ENCODE data around the gene DMP1. TPM values are rescaled to one million over a fixed set of nuclear protein-coding genes. Genes with fewer than 3 reads are reported as not detected.
"Not testable (repeated sequence)": the region's sequence is repeated elsewhere in the genome, so short reads cannot be mapped to it uniquely, and the experiment has no call there.

DMP1 gene
- total RNA-seq, 2 experiments from 2014 or later: not detected

DNA sequence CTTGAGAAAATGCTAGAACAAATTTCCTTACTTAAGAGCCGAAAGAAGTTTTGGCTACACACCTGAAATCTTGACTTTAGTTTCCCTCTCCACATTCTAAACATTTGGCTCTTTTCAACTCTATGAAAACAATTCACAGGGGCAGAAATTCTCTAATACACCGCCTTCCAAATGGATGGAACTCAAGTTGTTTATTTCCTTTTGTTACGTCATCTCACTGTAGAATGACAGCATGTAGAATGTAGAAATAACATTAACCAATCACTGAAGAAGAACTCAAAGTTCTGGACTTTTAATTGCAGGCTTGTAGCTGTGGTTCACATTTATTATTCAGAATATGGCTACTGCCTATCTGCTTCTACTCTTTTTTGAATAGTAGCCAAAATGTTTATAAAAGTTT is 1.9 kb downstream of the DMP1 start:
- Mint-ChIP-seq H3K4me3 (no peak overlapping the region), H3K4me1 (no peaks in the 10 kb centered on the region), H3K27me3 (peaks cover 12% of the 10 kb centered on the region), H3K36me3 (no peaks in the 10 kb centered on the region), H3K27ac (no peak overlapping the region), H3K9me3 (no peaks in the 10 kb centered on the region)
- no peak for ATAC-seq (ENCODE audit: low read depth)
- POLR2A ChIA-PET: no interaction called here
- no peak for DNase-seq

DNA sequence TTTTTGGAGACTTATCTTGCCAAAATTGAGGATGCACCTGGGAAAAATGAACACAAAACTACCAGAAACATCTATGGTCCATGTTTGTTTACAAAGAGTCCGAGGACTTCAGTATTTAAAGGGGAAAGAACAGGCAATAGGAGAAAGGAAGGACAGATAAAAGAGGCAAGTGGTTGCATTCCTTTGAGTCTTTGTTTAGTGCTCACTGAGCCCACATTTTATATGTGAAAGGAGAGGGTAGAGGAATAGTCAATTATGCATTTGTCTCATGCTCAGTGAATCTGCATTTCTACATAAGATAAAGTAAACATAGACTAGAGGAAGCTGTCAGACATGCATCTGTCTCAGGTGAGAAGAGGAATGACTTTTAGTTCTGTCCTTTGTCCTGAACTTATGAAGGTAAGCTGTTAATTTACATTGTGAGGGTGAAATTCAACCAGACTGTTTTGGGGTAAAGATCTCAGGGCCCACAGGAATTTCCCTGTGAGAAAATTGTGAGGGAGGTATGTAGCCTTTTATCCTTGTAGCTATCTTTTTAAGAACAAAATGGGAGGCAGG is 4.5 kb downstream of the DMP1 start:
- POLR2A ChIA-PET: no interaction called here
- Mint-ChIP-seq H3K36me3 (no peaks in the 10 kb centered on the region), H3K27me3 (peaks cover 12% of the 10 kb centered on the region)

DNA sequence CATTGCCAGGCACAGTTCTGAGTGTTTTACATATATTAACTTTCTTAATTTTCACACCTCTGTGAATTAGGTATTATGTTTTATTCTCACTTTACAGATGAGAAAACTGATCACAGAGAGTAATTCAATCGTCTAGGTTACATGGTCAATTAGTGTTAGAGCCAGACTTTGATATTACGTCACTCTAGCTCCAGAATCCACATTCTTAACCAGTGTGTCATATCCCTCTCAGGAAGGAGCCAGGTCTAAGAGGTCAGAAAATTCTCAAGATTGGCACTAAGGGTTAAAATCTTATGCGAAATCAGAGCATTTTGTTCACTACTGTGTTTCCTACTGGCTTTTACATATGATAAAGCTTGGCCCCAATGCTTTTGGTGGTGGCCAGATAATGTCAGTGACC is 7.4 kb downstream of the DMP1 start:
- peaks cover 3% of the 10 kb centered on the region for H3K27me3 Mint-ChIP-seq
- ATAC-seq (ENCODE audit: low read depth) (no peak), DNase-seq (no peak)
- no peaks in the 10 kb centered on the region for H3K9me3 Mint-ChIP-seq
- POLR2A ChIA-PET: no interaction called here
- H3K36me3 Mint-ChIP-seq: no peaks in the 10 kb centered on the region
- no peak overlapping the region for H3K4me3 Mint-ChIP-seq
- H3K4me1 Mint-ChIP-seq: no peaks in the 10 kb centered on the region
- H3K27ac Mint-ChIP-seq: no peak overlapping the region

More for the DNA sequence above, 4.5 kb downstream of the DMP1 start:
- no peak for ATAC-seq (ENCODE audit: low read depth)
- no peak for DNase-seq
- Mint-ChIP-seq H3K4me1 (no peaks in the 10 kb centered on the region), H3K4me3 (no peak overlapping the region), H3K9me3 (no peaks in the 10 kb centered on the region), H3K27ac (no peak overlapping the region)

DNA sequence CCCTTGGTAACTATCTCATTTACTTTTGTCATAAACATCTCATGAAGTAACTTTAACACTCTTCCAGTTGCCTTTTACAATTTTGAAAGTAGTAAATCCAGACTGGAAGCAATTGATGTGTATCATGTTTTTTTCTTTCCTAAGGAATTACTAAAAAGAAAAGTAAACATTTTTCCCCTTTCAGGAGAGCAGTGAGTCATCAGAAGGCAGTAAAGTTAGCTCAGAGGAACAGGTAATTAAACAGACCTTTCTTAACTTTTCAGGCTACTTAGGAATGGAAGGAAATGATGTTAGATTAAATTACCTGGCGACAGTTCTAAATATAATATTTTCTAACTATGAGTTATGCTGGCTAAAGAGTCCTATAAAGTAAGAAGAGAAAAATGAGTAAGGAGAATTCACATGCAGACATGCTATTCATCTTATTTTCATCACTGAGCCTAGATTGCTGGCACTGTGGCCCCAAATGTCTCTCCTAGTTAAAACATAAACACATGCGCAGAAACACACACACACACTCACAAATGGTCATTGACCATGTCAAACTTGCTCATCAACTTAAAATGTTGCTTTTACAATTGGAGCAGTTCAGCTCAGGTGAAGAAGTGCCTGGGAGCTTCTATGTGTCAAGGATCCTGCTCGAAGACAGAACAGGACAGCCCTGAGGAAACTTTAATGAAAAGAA is 9.3 kb downstream of the DMP1 start:
- H3K4me1 Mint-ChIP-seq: no peaks in the 10 kb centered on the region
- DNase-seq: no peak
- H3K27me3 Mint-ChIP-seq: peaks cover 4% of the 10 kb centered on the region
- no peak overlapping the region for H3K4me3 Mint-ChIP-seq
- H3K36me3 Mint-ChIP-seq: no peaks in the 10 kb centered on the region
- no peaks in the 10 kb centered on the region for H3K9me3 Mint-ChIP-seq
- H3K27ac Mint-ChIP-seq: no peak overlapping the region
- ATAC-seq (ENCODE audit: low read depth): no peak
- POLR2A ChIA-PET: no interaction called here

DNA sequence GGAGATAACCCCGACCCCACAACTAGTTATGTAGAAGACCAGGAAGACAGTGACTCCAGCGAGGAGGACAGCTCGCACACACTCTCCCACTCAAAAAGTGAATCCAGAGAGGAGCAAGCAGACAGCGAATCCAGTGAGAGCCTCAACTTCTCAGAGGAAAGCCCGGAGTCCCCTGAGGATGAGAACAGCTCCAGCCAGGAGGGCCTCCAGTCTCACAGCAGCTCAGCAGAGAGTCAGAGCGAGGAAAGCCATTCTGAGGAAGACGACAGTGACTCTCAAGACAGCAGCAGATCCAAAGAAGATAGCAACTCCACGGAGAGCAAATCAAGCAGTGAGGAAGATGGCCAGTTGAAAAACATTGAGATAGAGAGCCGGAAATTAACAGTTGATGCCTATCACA is 12.8 kb downstream of the DMP1 start:
- peaks cover 6% of the 10 kb centered on the region for H3K27me3 Mint-ChIP-seq
- no peaks in the 10 kb centered on the region for H3K36me3 Mint-ChIP-seq
- DNase-seq: no peak
- no peak for ATAC-seq (ENCODE audit: low read depth)
- H3K9me3 Mint-ChIP-seq: no peaks in the 10 kb centered on the region
- no peaks in the 10 kb centered on the region for H3K4me1 Mint-ChIP-seq
- no peak overlapping the region for H3K27ac Mint-ChIP-seq
- H3K4me3 Mint-ChIP-seq: no peak overlapping the region
- POLR2A ChIA-PET: no interaction called here

DNA sequence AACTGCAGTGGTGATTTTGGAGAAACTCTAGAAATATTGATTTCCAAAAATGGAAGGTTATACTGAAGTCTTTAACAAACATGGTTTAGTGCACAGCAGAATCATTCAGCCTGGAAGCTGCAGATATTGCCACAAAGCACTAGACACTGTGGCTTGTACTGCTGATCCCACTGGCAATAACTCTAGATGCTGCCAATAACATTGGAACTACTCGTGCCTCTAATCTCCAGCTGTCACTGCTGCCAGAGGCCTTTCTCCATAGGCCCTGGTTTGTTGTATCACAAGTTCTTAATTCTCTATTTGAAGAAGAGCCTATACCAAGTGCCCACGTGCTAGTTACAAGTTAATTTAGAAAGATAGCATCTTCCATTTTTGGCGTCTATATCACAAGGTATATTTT is 19.3 kb downstream of the DMP1 start:
- H3K9me3 Mint-ChIP-seq: peaks cover 10% of the 10 kb centered on the region
- ATAC-seq (ENCODE audit: low read depth) (no peak), DNase-seq (no peak)
- no peaks in the 10 kb centered on the region for H3K4me1 Mint-ChIP-seq
- H3K4me3 Mint-ChIP-seq: no peak overlapping the region
- POLR2A ChIA-PET: no interaction called here
- H3K27ac Mint-ChIP-seq: no peak overlapping the region
- peaks cover 8% of the 10 kb centered on the region for H3K27me3 Mint-ChIP-seq
- H3K36me3 Mint-ChIP-seq: no peaks in the 10 kb centered on the region

DNA sequence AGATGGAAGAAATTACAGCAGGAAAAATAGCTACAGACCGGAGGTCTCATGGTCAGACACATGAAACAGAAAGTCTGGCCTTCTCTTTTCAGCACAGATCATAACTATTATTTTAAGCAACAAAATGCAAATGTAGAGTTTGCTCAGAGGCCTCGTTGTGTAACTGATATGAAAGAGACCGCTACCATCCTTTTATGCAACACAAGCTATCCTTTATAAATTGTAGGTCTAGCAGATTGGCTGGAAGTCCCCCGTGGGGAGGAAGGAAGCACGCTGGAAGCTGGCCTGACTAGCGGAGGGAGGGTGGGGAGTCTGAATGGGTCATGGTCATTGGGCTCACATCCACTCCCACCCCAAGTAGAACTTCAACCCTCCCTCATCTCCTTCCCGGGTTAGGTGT is 27.7 kb downstream of the DMP1 start:
- no peak for DNase-seq
- no peak for ATAC-seq (ENCODE audit: low read depth)
- Mint-ChIP-seq H3K27me3 (peaks cover 3% of the 10 kb centered on the region), H3K36me3 (no peaks in the 10 kb centered on the region), H3K9me3 (peaks cover 2% of the 10 kb centered on the region), H3K27ac (no peak overlapping the region), H3K4me3 (no peak overlapping the region), H3K4me1 (no peaks in the 10 kb centered on the region)
- POLR2A ChIA-PET: no interaction called here

DNA sequence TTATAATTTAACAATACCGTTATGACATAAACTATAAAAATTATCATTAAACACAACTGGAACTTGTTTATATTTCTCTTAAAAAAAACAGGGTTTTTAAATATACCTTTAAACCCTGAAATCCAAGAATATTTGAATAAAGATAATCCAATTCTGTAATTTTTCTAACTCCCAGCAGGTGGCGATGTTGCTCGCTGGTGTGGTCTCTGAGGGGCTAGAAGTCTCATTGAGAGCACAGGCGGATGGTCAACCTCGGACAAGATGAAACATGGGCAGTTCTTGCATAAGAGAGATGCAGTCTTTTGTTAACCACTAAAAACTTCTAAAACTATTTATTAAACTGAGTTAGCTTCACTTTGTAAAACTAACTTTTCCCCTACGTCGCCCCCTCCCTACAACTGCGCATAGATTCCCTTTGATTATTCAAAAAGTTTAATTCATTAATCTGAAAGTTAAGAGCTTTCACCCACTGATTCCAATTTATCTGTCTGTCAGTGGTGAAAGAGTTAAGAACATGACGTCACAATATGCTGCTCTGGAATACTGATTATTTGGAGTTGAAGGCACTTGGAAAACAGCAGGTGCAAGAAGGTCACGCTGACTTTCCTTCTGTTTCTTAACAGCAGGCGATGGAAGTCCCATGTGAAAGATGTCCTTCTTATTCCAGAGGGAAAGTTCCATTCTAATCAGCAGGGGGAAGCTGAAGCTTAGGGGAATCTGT is 29.5 kb downstream of the DMP1 start:
- no peak overlapping the region for H3K27ac Mint-ChIP-seq
- POLR2A ChIA-PET: no interaction called here
- peaks cover 3% of the 10 kb centered on the region for H3K27me3 Mint-ChIP-seq
- no peaks in the 10 kb centered on the region for H3K9me3 Mint-ChIP-seq
- DNase-seq: peak; percentile 32
- H3K4me3 Mint-ChIP-seq: no peak overlapping the region
- no peaks in the 10 kb centered on the region for H3K36me3 Mint-ChIP-seq
- H3K4me1 Mint-ChIP-seq: no peaks in the 10 kb centered on the region
- ATAC-seq (ENCODE audit: low read depth): no peak

DNA sequence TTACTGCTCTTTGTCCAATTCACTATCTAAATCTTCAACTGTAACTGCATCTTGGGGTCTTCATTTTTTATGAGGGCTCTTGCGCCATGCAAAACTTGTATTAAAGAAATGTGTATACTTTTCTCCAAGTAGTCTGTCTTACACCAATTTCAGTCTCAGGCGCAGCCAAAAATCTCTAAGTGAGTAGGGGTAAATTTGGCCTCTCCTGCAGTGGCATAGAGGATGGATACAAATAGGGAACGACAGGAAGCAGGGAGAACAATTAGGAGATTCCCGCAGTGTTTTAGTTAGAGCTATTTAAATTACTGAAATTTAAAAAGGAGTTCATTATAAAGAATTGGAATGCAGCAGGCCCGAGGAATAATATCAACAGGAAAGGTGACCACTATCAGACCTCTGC is 30.2 kb downstream of the DMP1 start:
- Mint-ChIP-seq H3K27me3 (peaks cover 3% of the 10 kb centered on the region), H3K4me3 (no peak overlapping the region), H3K9me3 (no peaks in the 10 kb centered on the region), H3K27ac (no peak overlapping the region), H3K36me3 (no peaks in the 10 kb centered on the region), H3K4me1 (no peaks in the 10 kb centered on the region)
- POLR2A ChIA-PET: no interaction called here
- ATAC-seq (ENCODE audit: low read depth) (no peak), DNase-seq (no peak)

DNA sequence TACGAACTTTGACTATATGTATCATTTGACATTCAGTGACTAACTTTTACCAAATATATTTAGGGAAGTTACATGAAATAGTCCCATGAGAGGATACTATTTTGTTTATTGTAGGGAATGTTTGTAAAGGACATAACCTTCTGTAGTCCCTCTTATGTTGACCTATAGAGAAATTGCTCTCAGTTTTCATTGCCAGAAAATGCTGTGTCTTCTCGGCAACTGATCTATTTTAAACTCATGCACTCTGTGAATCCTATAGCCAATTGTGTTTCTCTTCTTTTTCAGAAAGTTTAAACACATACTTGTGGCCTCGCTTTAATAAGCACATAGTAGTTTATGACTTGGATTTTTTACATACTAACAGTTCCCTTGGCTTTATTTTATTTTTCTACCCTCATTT is 38.2 kb downstream of the DMP1 start:
- no peak overlapping the region for H3K27ac Mint-ChIP-seq
- POLR2A ChIA-PET: no interaction called here
- no peak for DNase-seq

DNA sequence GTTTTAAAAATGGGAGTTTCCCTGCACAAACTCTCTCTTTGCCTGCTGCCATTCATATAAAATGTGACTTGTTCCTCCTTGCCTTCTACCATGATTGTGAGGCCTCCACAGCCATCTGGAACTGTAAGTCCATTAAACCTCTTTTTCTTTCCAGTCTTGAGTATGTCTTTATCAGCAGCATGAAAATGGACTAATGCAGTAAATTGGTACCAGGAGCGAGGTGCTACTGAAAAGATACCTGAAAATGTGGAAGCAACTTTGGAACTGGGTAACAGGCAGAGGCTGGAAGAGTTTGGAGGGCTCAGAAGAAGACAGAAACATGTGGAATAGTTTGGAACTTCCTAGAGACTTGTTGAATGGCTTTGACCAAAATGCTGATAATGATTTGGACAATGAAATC is 40.9 kb downstream of the DMP1 start:
- H3K9me3 Mint-ChIP-seq: peaks cover 12% of the 10 kb centered on the region
- H3K27me3 Mint-ChIP-seq; POLR2A ChIA-PET; H3K4me3 Mint-ChIP-seq; H3K36me3 Mint-ChIP-seq; DNase-seq; ATAC-seq (ENCODE audit: low read depth); H3K4me1 Mint-ChIP-seq; H3K27ac Mint-ChIP-seq: not testable (repeated sequence)

More for the DNA sequence above, 38.2 kb downstream of the DMP1 start:
- ATAC-seq (ENCODE audit: low read depth): no peak
- Mint-ChIP-seq H3K36me3 (no peaks in the 10 kb centered on the region), H3K4me3 (no peak overlapping the region), H3K9me3 (peaks cover 10% of the 10 kb centered on the region), H3K27me3 (no peaks in the 10 kb centered on the region), H3K4me1 (no peaks in the 10 kb centered on the region)

DNA sequence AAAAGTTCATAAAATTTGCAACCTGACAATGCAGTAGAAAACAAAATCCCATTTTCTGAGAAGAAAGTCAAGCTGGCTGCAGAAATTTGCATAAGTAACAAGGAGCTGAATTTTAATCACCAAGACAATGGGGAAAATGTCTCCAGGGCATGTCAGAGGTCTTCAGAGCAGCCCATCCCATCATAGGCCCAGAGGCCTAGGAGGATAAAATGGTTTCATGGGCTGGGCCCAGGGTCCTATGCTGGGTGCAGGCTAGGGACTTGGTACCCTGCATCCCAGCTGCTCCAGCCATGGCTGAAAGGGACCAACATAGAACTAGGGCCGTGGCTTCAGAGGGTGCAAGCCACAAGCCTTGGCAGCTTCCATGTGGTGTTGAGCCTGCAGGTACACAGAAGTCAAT is 42.0 kb downstream of the DMP1 start:
- H3K27ac Mint-ChIP-seq; H3K27me3 Mint-ChIP-seq; H3K4me1 Mint-ChIP-seq; H3K4me3 Mint-ChIP-seq; DNase-seq; H3K36me3 Mint-ChIP-seq; ATAC-seq (ENCODE audit: low read depth); POLR2A ChIA-PET: not testable (repeated sequence)
- H3K9me3 Mint-ChIP-seq: peaks cover 12% of the 10 kb centered on the region

DNA sequence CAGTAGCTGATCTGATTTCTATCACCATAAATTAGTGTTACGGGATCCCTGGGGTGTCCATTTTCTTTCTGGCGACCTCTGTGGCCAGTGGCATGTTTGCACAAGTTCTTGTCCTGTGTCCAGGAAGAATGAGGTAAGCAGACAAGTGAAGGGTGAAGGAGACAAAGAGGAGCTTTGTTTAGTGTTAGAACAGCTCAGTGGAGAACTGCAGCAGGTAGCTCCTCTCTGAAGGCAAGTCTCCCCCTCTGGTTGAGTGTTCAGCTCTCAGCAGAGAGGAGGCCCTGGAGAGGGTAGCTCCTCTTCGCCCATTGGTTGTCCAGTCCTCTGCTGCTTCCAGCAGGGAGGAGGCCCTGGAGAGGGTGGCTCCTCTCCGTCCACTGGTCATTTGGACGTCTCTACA is 47.2 kb downstream of the DMP1 start:
- ATAC-seq (ENCODE audit: low read depth): no peak
- Mint-ChIP-seq H3K4me1 (no peaks in the 10 kb centered on the region), H3K27me3 (peaks cover 14% of the 10 kb centered on the region), H3K9me3 (peaks cover 8% of the 10 kb centered on the region), H3K27ac (no peak overlapping the region), H3K4me3 (no peak overlapping the region), H3K36me3 (no peaks in the 10 kb centered on the region)
- no peak for DNase-seq
- POLR2A ChIA-PET: no interaction called here

DNA sequence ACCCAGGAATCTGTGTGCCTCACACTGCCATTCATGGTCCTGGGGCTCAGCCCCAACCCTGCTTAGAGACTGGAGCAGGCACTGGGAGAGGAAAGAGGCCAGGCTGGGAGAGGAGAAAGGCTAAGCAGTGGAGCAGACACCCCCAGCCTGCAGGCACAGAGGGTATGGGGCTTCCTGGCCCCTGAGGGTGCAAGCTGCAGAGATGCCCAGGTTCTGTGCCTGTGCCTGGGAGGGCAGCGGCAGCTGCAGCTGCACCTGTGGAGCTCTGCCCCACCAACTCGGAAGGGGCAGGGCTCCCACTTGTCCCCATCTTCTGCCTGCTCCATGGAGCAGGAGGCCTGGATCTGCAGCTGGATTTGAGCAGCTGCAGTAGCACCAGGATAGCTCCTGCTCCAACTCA is 47.9 kb downstream of the DMP1 start:
- peaks cover 18% of the 10 kb centered on the region for H3K27me3 Mint-ChIP-seq
- DNase-seq (no peak), ATAC-seq (ENCODE audit: low read depth) (no peak)
- H3K4me1 Mint-ChIP-seq: no peaks in the 10 kb centered on the region
- POLR2A ChIA-PET: no interaction called here
- H3K4me3 Mint-ChIP-seq: no peak overlapping the region
- H3K9me3 Mint-ChIP-seq: peaks cover 7% of the 10 kb centered on the region
- no peaks in the 10 kb centered on the region for H3K36me3 Mint-ChIP-seq
- H3K27ac Mint-ChIP-seq: no peak overlapping the region
